Measurements from ENCODE around the gene TMEM198. TPM values are rescaled to one million over a fixed set of nuclear protein-coding genes. Genes with fewer than 3 reads are reported as not detected.

TMEM198 gene
- total RNA-seq, 1 donor from 2014 or later, result 1.6 TPM

DNA sequence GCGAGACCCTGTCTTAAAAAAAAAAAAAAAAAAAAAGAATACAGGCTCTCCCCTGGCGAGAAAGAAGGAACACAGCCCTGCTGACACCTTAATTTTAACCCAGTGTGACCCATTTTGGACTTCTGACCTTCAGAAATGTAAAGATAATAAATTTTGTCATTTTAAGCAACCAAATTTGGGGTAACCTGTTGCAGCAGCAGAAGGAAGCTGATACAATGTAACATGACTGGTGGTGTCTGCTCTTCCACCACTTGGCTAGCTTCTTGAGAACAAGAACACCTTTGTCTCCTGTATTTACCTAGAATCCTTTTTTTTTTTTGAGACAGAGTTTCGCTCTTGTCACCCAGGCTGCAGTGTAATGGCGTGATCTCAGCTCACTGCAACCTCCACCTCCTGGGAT, 47.3 kb downstream of the TMEM198 start:
- TF ChIP-seq, protein P1, sequence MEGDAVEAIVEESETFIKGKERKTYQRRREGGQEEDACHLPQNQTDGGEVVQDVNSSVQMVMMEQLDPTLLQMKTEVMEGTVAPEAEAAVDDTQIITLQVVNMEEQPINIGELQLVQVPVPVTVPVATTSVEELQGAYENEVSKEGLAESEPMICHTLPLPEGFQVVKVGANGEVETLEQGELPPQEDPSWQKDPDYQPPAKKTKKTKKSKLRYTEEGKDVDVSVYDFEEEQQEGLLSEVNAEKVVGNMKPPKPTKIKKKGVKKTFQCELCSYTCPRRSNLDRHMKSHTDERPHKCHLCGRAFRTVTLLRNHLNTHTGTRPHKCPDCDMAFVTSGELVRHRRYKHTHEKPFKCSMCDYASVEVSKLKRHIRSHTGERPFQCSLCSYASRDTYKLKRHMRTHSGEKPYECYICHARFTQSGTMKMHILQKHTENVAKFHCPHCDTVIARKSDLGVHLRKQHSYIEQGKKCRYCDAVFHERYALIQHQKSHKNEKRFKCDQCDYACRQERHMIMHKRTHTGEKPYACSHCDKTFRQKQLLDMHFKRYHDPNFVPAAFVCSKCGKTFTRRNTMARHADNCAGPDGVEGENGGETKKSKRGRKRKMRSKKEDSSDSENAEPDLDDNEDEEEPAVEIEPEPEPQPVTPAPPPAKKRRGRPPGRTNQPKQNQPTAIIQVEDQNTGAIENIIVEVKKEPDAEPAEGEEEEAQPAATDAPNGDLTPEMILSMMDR (conservative IDR thresholded peaks at IDR 0.05; ENCODE audit: low read depth, low read length), result no peak
- no peak overlapping the region for H3K4me3 ChIP-seq (ENCODE audit: low read depth, low read length)
- DNase-seq (ENCODE audit: low read depth), result no peak

DNA sequence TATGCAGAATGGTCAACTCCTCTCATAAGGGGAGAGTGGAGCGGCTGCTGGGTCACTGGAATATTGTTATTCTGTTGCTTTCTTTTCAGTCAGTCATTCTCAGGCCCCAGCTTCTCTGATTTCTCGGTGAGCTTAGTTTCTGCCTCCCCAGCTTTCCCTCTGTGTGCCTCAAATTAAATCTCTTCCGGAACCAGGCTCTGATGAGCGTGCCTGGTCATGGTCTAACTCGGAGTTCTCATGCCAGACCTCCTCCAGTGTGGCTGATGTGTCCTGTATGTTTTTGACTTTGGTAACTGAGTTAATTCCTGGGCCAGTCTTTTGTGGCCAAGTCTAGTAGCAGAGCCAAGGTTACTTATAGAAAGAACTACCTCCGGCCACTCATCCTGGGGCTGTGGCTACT, 48.9 kb downstream of the TMEM198 start:
- TF ChIP-seq, protein P1 (conservative IDR thresholded peaks at IDR 0.05; ENCODE audit: low read depth, low read length), result no peak

DNA sequence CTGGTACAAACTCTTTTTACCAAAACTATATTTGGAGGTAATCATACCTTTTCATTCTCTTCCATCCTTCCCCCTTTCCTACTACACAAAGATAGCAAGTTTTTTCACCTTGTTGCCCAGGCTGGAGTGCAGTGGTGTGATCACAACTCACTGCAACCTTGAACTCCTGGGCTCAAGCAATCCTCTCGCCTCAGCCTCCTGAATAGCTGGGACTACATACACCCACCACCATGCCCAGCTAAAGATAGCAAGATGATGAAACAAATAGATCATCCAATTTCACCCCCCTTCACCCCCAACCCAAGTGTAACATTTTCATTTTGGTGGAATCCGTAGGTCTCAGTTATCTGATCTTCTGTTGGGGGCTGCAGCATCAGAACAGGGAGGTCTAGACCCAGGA, 49.3 kb downstream of the TMEM198 start:
- TF ChIP-seq, protein P1 (conservative IDR thresholded peaks at IDR 0.05; ENCODE audit: low read depth, low read length), result no peak
- H3K4me3 ChIP-seq (ENCODE audit: low read depth, low read length), result no peak overlapping the region
- no peak for DNase-seq (ENCODE audit: low read depth)

More for the DNA sequence above, 48.9 kb downstream of the TMEM198 start:
- no peak for DNase-seq (ENCODE audit: low read depth)
- no peak overlapping the region for H3K4me3 ChIP-seq (ENCODE audit: low read depth, low read length)

DNA sequence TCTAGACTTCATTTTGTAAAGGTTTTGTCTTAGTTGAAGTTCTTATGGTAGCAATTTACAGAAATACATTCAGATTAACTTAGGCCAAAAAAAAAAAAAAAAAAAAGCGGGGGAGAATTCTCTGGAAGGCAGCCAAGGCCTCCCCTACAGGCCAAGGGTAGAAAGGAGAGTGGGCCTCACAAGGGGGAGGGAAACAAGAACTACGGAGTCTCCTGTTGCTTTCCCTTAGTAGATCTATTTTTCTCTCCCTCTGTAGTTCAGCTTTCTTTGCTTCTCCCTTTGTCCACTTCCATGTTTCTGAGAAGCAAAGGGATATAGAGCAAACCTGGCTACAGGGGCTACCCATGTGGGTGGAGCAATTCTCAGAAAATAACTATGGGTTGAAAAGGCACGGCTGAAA, 51.4 kb downstream of the TMEM198 start:
- no peak for DNase-seq (ENCODE audit: low read depth)
- TF ChIP-seq, protein P1 (conservative IDR thresholded peaks at IDR 0.05; ENCODE audit: low read depth, low read length), result no peak
- H3K4me3 ChIP-seq (ENCODE audit: low read depth, low read length), result no peak overlapping the region

DNA sequence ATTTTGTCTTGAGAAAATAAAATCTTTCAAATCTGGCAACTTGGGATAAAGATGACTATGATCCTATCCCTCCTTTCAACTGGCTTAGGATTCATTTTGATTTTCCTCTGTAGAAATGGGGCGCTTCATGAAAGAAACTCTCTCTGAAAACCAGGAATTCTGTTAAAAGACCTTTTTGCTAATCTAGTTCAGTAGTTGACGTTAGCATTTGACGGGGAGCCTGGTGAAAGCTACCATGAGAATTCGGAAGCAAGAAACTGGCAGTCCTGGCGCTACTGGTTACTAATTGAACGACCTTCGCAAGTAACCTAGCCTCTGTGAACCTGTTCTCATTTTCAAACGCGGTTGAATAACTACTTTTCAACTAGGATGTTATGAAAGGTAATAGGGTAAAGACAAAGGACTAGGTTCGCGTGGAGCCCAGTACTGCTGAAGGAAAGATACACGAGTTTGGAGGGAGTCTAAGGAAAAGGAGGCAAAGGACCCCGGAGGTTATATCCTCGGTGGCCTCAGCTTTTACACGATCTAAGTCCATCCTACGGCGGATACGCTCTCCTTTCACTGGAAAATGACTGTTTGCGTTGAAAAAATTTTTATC, 53.2 kb downstream of the TMEM198 start:
- H3K4me3 ChIP-seq (ENCODE audit: low read depth, low read length), result peak overlapping the region; percentile 64
- DNase-seq (ENCODE audit: low read depth), result peak; percentile 27
- TF ChIP-seq, protein P1 (conservative IDR thresholded peaks at IDR 0.05; ENCODE audit: low read depth, low read length), result no peak

DNA sequence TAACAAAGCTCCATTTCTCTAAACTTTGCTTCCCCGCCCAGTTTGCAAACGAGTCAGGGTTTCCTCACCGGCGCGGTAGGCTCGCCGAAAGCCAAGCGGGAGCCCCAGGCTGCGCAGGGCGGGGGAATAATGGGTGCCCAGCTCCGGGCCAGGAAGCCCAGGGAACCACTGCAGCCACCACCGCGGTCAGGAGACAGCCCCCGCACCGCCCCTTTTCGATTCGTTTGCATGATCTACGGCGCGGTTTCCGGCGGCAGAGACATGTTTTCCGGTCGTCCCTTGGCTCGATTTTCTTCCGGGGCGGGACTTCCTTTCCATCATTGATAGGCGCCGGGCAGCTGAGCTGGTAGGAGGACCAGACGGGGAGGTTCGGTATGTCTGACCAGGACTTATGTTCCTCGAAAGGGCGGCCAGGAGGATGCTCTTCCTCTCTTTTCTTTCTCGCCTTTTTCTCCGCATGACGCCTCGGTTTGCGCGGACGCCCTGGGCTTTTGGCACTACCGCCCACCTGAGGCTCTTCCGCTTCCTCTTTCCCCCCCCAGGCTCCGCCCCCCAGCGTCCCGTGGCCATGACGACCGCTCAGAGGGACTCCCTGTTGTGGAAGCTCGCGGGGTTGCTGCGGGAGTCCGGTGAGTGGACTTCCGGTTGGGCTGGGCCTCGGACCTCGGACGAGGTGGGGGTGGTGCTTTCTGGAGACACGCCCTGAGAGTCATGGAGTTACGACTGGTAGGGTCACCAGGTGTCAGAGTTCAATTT, 53.9 kb downstream of the TMEM198 start, which contains the start of gene STK11IP:
STK11IP (plus strand) TSS at position 306 of the 756 bp plus-strand sequence; CDS start at position 569, 263 bp downstream.
- peak; percentile 75 for DNase-seq (ENCODE audit: low read depth)
- TF ChIP-seq, protein P1 (conservative IDR thresholded peaks at IDR 0.05; ENCODE audit: low read depth, low read length), result no peak
- peak within 1 kb of the TSS; percentile 64 for H3K4me3 ChIP-seq (ENCODE audit: low read depth, low read length)
